HT1080 (cell line): Measurements from ENCODE around the gene ANKS6. TPM values are rescaled to one million over a fixed set of nuclear protein-coding genes. Genes with fewer than 3 reads are reported as not detected.

Source experiments
- DNase-seq: peaks from one replicate; pipeline ENCODE4 v3.0.0-alpha.2; 2015; ENCODE audit warnings: low read depth
- total RNA-seq: library from RNA; depleted of rRNA; stranded (reverse); fragments of >200 nt; shearing (Covaris generic); gene quantifications from 2 replicates; pipeline ENCODE4 v1.2.3, GENCODE V29; 2014

The ANKS6 gene
- total RNA-seq, 1 experiment from 2014 or later = 25.7 TPM

DNA sequence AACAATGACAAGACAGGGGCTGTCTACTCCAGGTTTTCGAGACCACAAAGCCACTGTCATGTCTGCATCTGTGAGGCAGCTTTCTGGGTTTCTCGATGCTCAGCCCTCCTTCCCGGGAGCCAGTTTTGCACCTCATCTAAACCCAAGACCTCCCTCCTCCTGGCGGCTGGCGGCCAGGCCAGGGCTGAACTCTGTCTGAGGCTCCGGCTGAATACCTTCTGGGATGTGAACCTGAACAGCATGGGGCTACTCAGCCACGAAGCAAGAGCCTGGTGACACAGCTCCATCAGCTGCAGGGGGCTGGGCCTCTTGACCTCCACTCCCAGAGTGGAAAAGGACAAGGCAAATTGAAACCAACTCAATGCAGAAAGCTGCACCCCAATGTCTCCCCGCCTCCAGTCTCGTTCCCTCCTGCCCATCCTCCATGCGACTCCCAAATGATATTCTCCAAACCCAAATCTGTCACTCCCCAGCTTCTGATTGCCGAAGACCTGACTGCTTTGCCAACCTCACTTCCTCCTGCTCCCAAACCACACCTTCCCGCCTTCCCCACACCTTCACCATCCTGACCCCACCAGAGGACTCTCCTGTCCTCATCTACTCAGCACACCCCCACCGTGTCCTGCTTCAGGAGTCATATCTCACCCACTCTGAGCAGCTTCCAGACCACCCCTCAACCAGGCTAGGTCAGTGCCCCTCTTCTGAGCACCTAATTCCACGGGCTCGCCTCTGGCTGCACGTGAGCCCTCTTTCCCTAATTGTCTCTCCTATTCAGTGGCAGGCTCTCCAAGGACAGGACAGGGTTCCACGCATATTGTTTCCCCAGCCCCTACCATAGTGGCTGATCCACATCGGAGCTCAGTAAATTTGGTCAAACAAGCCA, 4.5 kb downstream of the ANKS6 start:
- no peak for DNase-seq

DNA sequence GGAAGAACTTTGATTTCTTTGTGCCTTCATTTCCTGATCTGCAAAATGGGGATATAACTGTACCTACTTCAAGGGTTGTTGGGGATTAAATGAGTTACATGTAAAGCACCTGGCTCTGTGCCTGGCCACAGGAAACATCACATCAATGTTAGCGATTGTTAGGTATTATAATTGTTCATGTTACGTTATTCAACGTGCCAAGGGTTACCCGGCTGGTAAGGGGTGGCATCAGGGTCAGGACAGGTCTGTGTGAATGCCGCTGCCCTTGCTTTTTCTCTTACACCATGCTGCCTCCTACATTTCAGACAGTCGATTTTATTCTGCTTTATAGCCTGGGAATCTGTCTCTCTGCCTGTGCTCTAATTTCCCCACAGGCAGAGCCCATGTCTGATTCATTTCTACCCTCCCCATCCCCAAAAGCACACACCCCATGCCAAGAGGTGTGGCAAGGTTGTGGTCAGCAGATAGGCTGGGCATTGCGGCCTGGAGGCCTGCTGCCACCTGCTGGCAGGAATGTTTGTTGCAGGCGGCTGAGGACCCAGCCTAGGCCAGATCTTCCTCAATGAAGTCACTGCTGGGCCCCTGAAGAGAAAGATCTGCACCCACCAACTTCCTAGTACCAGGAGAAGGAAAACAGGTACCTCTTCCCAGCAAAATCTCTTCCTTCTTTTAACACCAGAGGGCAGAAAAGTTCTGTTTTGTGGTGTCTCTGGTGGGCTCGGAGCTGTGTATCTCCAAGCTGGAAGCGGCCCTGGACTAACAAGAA, 5.3 kb downstream of the ANKS6 start:
- peak; percentile 95 for DNase-seq

DNA sequence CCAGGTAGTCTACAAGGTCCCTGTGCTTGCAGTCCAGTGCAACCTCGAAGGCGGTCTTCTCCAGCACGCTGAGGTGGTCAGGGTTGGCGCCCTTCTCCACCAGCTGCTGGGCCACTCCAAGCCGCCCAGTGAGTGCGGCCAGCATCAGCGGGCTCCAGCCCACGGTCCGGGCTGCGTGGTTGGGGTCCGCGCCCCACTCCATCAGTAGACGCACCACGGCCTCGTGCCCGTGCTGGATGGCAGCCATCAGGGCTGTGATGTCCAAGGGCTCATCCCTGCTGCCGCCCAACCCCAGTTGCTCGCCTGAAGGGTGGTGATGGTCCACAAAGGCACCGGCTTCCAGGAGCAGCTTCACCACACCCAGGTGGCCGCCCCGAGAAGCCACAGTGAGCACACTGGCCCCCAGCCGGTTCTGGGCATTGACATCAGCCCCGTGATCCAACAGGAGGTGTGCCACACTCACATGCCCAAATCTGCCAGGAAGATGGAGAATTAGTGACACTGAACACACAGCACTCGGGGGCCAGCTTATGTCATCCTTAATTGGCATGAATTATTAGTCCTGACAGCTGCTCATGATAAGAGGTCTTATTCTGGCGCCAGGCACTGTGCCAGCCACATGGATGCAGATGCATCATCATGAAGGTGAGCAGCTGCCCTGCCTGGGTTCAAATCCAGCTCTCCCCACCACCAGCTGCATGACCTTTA, 6.1 kb downstream of the ANKS6 start:
- no peak for DNase-seq

DNA sequence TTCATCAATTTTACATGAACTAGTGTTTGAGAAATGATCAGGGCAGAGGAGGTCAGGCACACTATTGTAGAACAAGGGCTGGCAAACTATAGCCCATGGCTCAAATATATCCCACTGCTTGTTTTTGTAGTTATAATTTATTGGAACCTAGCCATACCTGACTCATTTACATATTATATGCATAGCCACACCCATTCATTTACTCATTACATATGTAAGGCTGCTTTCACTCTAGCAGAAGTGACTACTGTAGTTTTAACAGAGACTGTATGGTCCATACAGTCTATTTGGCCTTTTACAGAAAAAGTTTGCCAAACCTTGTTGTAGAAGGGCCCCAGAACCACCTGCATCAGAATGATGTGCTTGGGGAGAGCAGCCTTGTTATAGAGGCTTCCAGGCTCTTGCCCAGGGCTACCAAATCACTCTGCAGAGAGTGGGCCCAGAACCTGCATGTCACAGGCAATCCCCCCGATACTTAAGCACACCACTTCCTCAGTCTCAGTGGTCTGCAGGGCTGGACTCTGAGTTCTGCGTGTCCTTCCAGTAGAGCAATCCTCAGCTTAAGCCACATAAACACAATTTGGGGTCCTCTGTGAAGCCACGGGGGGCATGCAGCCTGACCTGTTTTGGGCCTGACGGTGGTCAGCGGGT, 6.7 kb downstream of the ANKS6 start:
- no peak for DNase-seq

DNA sequence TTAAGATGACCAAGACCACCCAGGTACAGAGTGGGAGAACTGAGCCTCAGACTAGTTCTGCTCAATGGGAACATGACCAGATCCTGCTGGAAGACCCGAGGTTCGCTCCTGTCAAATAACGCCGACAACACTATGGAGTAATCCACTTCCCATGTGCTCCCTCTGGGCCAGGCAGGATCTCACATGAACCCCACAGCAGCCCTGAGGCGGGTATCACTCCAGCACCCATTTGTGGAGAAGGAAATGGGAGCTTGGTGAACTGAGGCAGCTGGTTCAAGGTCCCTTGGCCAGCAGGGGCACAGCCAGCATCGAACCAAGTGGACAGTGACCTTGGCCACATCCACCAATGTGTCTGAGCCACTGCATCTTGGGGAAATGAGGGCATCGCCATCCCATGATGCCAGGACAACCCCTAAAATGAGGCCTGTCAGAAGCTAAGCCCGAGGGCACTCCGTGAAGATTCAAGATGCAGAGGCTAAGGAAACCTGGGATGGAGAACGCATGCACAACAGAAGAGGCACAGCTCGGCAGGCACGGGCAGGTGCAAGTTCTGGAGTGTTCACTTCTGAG, 8.5 kb downstream of the ANKS6 start:
- DNase-seq = no peak

DNA sequence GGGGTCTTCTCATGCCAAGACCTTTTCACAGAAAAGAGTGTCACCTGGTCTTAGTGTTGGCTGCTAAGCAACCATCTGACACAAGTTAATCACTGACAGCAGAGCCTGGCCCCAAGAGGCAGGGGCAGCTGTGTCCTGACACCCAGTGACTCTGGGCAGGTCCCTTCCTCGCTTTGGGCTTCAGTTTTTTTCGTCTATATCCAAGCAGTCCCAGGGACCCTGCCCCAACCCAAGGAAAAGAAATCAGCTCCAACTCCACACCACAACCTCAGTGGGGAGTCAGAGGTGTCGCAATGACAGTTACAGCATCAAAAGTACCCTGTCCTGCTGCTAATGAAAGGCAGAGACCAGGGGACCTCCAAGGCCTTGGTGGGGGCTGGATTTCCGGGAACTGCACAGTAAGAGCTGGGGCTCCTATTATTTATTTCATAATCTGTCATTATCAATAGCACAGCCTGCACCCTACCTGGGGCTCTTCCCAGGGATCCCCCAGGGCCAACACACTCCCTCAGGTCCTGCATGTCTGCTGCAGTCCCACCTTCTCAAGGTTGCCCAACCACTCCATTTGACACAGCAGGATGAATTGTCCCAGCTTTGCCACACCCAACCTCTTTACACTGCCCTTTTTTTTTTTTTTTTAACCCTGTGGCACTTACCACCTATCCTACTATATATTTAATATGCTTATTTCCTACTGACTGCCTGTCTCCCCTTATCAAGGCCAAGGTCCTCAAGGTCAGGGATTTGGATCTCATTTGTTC, 9.4 kb downstream of the ANKS6 start:
- DNase-seq = no peak

DNA sequence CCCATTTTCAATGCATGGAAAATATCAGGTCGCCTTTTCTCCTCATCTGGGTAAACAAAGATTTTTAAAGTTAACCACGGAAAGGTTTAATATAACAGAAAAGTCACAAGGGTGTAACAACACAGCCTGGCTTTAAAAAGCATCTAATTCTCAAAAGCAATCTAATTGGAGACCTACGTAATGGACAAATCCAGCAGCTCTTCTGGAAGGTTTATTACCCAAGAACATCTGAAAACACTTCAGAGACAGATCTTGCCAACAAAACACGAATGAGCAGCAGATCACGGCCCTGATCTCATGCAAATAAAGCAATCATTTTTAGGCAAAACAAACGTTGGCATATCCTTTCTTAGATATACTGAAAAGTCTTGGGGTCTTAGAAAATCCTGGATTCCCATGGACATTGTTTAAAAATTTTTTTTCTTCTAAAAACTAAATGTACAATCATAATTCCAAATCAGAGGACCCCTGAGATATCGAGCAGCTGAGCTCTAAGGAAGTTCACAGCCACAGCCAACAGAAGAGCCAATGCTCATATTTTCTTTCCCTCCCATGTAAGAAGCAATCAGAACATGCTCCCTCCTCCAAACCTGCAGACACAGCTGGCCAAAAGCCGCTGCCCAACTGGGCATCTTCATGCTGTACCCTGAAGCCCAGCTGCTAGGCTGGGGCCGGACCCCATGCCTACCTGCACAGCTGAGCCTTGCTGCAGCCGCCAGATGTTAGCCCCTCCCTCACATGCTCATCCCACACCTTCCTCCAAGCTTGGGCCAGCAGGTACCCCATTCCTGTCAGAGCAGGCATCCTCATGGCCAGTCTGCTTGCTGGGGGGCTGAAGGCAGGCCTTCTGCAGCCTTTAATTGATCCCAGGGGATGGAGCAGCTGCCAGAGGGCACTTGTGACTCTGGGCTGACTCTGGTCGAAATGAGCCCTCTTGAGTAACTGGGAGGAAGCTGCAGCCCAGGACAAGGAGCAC, 11.2 kb downstream of the ANKS6 start:
- DNase-seq = no peak

DNA sequence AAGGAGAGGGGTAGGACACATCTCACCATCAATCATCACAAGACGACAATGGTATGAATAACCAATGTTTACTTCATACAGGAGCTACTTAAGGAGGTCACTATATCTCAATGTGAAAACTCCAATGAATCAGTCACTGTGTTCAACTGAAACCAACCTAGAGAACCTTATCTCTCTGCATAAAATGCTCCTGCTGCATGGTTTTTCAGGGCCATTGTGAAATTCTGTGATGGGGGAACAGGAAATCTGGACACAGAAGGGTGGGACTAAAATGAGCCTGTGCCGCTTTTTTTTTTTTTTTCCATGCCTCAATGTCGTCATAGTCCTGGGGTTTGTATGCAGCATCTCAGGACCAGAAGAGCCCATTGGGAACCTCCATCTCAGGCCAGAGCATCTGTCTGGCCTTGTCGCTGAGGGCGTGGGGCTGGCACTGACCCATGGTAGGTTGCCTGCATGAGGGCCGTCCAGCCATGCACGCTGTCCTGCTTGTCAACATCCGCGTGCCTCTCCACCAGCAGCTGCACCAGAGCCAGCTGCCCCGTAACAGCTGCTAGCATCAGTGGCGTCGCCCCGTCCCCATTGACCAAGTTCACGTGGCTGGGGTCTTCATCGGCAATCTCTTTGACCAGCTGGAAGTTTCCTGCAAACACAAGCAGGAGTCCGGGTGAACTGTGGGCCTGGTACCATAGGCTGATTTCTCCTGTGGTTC, 12.7 kb downstream of the ANKS6 start:
- DNase-seq = no peak

DNA sequence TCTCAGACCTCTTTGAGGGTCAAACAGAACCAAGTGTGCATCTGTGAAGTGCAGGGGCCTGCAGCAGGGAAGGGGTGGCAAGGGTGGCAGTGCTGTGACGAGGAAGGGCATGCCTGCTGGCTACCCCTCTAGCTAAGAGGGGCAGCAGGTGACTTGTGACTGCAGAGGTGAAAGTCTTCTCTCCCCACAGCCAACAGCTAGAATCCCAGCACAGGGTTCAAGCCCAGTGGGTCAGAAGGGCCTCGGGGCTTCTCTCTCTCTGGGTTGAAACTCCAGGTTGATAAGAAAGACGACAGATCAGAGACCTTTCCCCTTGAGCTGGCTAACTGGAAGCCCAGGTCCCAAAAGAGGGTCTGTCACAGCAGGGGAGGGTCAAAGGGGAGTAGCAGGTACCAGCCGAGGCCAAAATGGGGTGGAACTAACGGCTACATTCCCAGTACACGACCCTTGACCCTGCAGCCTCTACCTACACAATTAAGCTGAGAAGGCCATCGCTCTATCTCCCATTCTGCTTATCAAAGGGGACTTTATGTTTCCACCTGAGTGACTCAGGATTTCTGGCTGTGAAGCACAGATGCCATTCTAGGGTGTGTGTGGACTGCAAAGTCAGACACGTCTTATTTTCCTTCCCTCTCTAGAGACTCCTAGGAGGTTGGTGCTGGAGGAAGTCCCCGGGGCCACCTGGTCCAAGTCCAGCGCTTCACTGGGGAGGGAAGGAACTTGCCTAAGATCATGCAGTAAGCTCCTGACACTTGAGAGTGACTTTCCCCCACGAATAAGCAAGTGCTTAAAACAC, 14.6 kb downstream of the ANKS6 start:
- no peak for DNase-seq

DNA sequence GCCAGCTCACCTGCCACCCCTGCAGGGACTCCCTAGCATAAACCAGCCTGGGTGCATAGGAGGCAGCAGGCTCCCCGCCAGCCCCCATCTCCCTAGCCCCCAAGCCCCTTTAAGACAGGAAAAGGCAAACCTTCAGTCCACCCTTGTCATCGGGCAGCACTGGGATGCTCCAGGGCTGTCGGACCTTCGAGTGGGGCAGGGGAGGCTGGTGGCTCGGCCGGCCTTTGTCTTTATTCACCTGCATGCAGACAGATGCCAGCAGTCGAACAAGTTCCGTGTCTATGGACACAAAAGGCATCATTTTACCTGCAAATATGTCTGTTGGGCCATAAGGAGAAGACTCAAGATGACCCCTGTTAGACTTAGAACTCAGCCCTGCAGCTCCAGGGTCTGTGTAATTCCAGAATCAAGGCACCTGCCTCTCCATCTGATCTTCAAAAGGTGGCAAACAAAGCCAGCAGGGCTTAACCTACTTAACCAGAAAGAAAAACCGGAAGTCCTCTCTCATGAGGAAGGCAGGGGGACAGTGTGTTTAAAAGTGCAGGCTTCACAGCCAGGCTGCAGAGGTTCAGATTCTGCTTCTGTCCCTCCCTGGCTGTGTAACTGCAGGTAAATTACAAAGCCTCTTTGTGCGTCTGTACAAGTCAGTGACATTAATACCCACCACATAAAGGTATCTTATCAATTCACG, 16.2 kb downstream of the ANKS6 start:
- no peak for DNase-seq

DNA sequence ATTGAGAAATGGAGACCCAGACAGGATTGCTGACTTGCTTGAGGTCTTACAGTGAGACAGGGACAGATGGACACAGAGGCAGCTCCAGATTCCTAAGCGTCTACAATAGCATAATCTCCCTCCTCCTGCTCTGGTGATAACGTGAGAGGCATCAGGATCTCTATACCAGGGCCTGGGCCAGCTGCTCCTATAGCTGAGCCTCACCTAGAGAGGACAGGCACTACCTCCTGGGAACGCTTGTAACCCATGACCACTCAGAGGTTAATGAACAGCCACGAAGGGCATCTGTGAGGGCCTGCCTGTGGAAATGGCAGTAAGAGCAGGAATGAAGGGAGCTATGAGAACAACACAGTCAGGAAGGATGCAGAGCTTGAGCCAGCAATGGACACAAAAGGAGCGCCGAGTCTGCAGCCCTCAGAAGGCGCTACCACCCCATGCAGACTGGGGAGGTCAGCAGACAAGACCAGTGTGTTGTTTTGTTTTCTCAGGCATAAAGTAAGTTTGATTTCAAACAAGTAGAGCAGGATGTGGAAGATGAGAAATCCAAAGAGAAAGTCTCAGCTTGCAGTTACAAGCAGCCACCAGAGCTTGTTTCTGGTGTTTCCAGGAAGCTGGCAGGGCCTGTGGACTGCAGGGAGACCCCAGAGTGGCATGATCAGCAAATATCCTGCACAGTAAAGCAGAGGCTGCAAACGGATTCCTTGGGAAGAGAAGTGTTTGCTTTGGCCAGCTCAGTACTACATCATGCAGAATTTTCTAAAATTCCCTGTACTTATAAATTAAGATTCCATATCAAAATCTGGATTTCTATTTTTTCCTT, 17.4 kb downstream of the ANKS6 start:
- no peak for DNase-seq

DNA sequence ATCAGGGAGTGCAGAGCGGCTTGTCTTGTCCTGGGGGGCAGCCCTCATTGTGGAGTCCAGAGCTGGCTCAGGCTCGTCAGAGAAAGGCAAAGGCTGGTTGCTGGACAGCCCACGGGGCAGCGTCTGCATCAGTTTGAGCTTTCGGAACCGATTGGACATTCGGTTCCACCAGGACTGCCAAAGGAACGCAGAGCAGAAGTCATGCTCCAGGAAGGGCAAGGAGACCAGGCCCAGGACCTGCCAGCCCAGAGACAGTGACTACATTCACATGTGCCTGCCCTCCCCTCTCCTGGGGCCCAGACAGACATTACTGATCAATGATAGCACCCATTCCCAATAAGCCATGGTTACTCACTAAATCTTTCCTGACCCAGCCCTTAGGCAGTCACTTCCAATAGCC, 18.1 kb downstream of the ANKS6 start:
- no peak for DNase-seq

DNA sequence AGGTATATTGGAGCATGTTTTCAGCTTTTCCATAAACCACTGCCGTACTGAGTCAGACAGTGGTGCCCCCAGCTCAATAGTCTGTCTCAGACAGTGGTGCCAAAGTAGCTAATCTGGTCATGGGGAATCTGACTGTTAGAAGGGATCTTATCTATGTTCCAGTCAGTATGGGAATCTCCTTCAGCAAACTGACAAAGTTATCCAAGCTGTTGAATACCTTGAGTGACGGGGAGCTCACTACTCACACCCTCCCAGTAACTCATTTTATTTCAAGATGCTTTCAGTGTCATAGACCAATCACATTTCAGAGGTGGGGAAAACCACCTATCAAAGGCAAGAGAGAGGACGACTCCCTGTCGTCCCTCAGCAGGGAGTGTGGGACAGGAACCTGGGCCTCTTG, 18.7 kb downstream of the ANKS6 start:
- DNase-seq = no peak

DNA sequence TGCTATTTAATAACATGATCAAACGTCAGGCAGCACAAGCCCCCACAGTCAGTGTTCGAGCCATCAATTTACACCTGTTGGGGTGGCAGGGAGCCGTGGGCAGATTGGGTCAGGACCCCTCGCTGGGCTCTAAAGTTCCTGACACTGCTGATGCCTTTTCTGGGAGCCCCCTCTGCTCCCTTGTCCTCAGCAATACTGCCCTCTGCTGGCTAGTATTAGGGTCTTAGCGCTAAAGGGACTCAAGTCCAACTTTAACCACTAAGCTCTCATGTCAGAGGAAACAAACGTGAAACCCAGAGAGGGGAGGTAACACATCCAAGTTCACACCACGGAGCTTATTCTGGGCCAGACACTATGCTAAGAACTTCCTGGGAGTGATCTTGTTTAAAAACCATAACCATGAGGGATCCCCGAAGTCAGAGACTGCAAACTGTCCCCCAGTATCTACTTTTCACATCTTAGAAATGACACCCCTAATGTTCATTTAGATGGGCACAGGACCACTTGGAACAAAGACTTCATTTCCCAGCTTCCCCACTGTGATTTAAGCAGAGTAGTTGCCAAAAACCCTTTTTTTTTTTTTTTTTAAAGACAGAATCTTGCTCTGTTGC, 20.4 kb downstream of the ANKS6 start:
- peak; percentile 48 for DNase-seq

DNA sequence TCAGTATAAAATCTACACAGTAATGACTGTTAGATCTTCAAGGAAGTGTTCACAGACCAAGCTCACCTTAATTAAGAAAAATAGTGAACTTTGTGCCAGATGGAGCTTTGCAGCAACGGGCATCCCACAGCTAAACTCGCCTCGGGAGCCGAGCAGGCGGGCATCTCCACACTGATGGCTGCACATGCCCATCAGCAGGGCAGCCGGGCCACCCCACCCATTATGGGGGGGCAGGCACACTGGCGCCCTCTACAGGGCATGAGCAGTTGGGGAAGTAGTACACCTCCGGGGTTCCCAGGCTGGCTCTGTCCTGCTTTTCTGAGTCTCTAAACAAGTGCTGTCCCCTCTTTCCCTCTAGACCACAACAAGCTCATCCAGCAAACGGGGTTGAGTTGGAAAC, 21.6 kb downstream of the ANKS6 start:
- no peak for DNase-seq

DNA sequence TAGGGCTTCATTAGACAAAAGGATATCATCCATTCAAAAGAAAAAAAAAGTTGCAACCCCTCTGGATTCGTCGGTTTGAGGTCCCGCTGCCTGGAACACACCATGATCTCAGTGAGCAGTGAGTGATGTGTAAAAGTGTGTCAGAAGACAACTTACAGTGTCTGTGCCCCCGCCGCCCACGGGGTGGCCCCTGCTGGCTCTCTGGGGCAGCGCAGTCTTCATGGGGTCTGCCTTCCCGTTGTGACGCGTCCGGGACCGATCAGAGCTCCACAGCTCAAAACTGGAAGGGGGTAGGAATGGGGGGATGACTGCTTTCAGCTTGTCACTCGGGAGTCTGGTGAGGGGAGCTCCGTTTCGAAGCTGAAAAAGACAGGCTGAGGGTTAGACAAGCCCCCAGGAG, 22.6 kb downstream of the ANKS6 start:
- no peak for DNase-seq
